CD4-positive, CD25-positive, alpha-beta regulatory T cell (primary cell): ENCODE measurements around the gene NMU. TPM values are rescaled to one million over a fixed set of nuclear protein-coding genes. Genes with fewer than 3 reads are reported as not detected.
A peak's percentile ranks its signal among the peaks of the same experiment; 100 is the strongest.
"Not testable (repeated sequence)": the region's sequence is repeated elsewhere in the genome, so short reads cannot be mapped to it uniquely, and the experiment has no call there.

Source experiments
- ATAC-seq, 2 donors: fragments of 150-1000 bp; cut with Tn5 transposase; one replicate each; pipeline ENCODE4 v1.10.0; 2021; ENCODE audit warnings: low read depth in 2 of 2, moderate number of reproducible peaks in 2 of 2, moderate library complexity in 1 of 2
- DNase-seq, 3 donors: peaks; one replicate each; pipeline versions ENCODE4 v3.0.0 to v3.0.0-alpha.2; 2012 to 2022; ENCODE audit warnings: mixed read lengths in 1 of 3
- H3K27ac ChIP-seq: one replicate; pipeline ENCODE4 v1.7.0; 2013; ENCODE audit warnings: mild to moderate bottlenecking, low read length; ENCODE audit not compliant: insufficient read depth, poor library complexity, severe bottlenecking
- H3K27me3 ChIP-seq: one replicate; pipeline ENCODE4 v1.7.0; 2013; ENCODE audit warnings: low read length; ENCODE audit not compliant: control insufficient read depth, insufficient read depth
- H3K36me3 ChIP-seq: one replicate; pipeline ENCODE4 v1.7.0; 2013; ENCODE audit warnings: mild to moderate bottlenecking, low read length, moderate library complexity; ENCODE audit not compliant: control insufficient read depth, insufficient read depth
- H3K4me1 ChIP-seq: 2 replicates; pipeline ENCODE4 v1.7.0; 2013; ENCODE audit warnings: mild to moderate bottlenecking, low read length; ENCODE audit not compliant: insufficient read depth, control insufficient read depth, poor library complexity, severe bottlenecking
- H3K4me3 ChIP-seq: one replicate; pipeline ENCODE4 v1.7.0; 2013; ENCODE audit warnings: low read depth, mild to moderate bottlenecking, low read length, moderate library complexity
- H3K9me3 ChIP-seq, 2 experiments: 1 replicate in 1 of 2; 2 replicates in 1 of 2; pipeline ENCODE4 v1.7.0; 2013; ENCODE audit warnings: low read length in 2 of 2, mild to moderate bottlenecking in 1 of 2, moderate library complexity in 1 of 2; ENCODE audit not compliant: control insufficient read depth in 2 of 2
- H3K27ac Mint-ChIP-seq, 3 donors: one replicate each; pipeline ENCODE4 v1.8.0; 2020 to 2022; ENCODE audit warnings: mild to moderate bottlenecking in 3 of 3, mixed read lengths in 3 of 3, moderate library complexity in 2 of 3
- H3K27me3 Mint-ChIP-seq: one replicate; pipeline ENCODE4 v1.8.0; 2022; ENCODE audit warnings: mild to moderate bottlenecking, mixed read lengths
- H3K36me3 Mint-ChIP-seq: one replicate; pipeline ENCODE4 v1.8.0; 2020; ENCODE audit warnings: mixed read lengths
- H3K4me1 Mint-ChIP-seq, 4 donors: one replicate each; pipeline ENCODE4 v1.8.0; 2020 to 2022; ENCODE audit warnings: mixed read lengths in 4 of 4, mild to moderate bottlenecking in 1 of 4
- H3K4me3 Mint-ChIP-seq, 4 donors: one replicate each; pipeline ENCODE4 v1.8.0; 2020 to 2022; ENCODE audit warnings: mild to moderate bottlenecking in 4 of 4, mixed read lengths in 4 of 4, moderate library complexity in 3 of 4
- H3K9me3 Mint-ChIP-seq, 7 donors: one replicate each; pipeline ENCODE4 v1.8.0; 2020 to 2022; ENCODE audit warnings: mixed read lengths in 7 of 7, mild to moderate bottlenecking in 3 of 7, moderate library complexity in 2 of 7
- polyA plus RNA-seq, 4 donors: library from polyadenylated mRNA; unstranded; fragments of 300-500 nt; fragmentation: Illumina TruSeq; gene quantifications; one replicate each; pipeline ENCODE4 v1.2.3, GENCODE V29; 2021
- total RNA-seq: library from RNA; stranded (reverse); gene quantifications from one replicate; pipeline ENCODE4 v1.2.3, GENCODE V29; 2022

NMU gene
- total and polyA plus RNA-seq, 5 donors from 2014 or later, result 0.88 TPM; not detected in 4

- H3K27me3 Mint-ChIP-seq, result no peaks in the 10 kb centered on the region
- no peak for ATAC-seq
- H3K4me3 ChIP-seq, result no peak overlapping the region
- peak in 1 of 3 donors; percentile 47 for DNase-seq
- H3K27ac ChIP-seq, result no peak overlapping the region
- no peaks in the 10 kb centered on the region for H3K4me1 ChIP-seq
- H3K27me3 ChIP-seq, result no peaks in the 10 kb centered on the region
- no peak overlapping the region for H3K4me3 Mint-ChIP-seq
- H3K36me3 Mint-ChIP-seq, result no peaks in the 10 kb centered on the region
- H3K9me3 Mint-ChIP-seq, result no peaks in the 10 kb centered on the region
- H3K27ac Mint-ChIP-seq, result peak overlapping the region in 1 of 3 donors; percentile 11
- no peaks in the 10 kb centered on the region for H3K36me3 ChIP-seq
- H3K4me1 Mint-ChIP-seq, result peaks cover 0 to 3% (median 0%) of the 10 kb centered on the region in 4 donors
- no peaks in the 10 kb centered on the region for H3K9me3 ChIP-seq
Measured at GRCh38 chr4:55609393-55609866, 26.7 kb downstream of the NMU start.

GRCh38 chr4:55608591-55608990 lies 27.5 kb downstream of the NMU start:
- no peak overlapping the region for H3K27ac ChIP-seq
- ATAC-seq (no peak), DNase-seq (no peak)
- no peaks in the 10 kb centered on the region for H3K4me1 ChIP-seq
- Mint-ChIP-seq H3K27ac (no peak overlapping the region), H3K36me3 (no peaks in the 10 kb centered on the region), H3K9me3 (no peaks in the 10 kb centered on the region), H3K4me3 (no peak overlapping the region), H3K27me3 (no peaks in the 10 kb centered on the region), H3K4me1 (peaks cover 0 to 3% (median 0%) of the 10 kb centered on the region in 4 donors)
- H3K27me3 ChIP-seq, result no peaks in the 10 kb centered on the region
- H3K4me3 ChIP-seq, result no peak overlapping the region
- no peaks in the 10 kb centered on the region for H3K9me3 ChIP-seq
- no peaks in the 10 kb centered on the region for H3K36me3 ChIP-seq

GRCh38 chr4:55604996-55605395 lies 31.1 kb downstream of the NMU start:
- no peak overlapping the region for H3K4me3 Mint-ChIP-seq
- H3K27ac Mint-ChIP-seq, result no peak overlapping the region
- DNase-seq, result no peak

GRCh38 chr4:55600640-55601039 lies 35.5 kb downstream of the NMU start:
- Histone ChIP-seq H3K4me1 (no peaks in the 10 kb centered on the region), H3K9me3 (no peaks in the 10 kb centered on the region)
- no peak for DNase-seq

More at GRCh38 chr4:55604996-55605395, 31.1 kb downstream of the NMU start:
- ATAC-seq, result no peak
- Histone ChIP-seq H3K4me3 (no peak overlapping the region), H3K27me3 (no peaks in the 10 kb centered on the region), H3K9me3 (no peaks in the 10 kb centered on the region), H3K36me3 (no peaks in the 10 kb centered on the region), H3K4me1 (no peaks in the 10 kb centered on the region), H3K27ac (no peak overlapping the region)
- peaks cover 0 to 3% (median 0%) of the 10 kb centered on the region in 4 donors for H3K4me1 Mint-ChIP-seq
- no peaks in the 10 kb centered on the region for H3K36me3 Mint-ChIP-seq
- H3K27me3 Mint-ChIP-seq, result peaks cover 7% of the 10 kb centered on the region
- H3K9me3 Mint-ChIP-seq, result no peaks in the 10 kb centered on the region

GRCh38 chr4:55598641-55599040 lies 37.5 kb downstream of the NMU start:
- H3K4me1 ChIP-seq, result no peaks in the 10 kb centered on the region
- no peak for ATAC-seq
- no peak overlapping the region for H3K4me3 Mint-ChIP-seq
- no peaks in the 10 kb centered on the region for H3K36me3 ChIP-seq
- peaks cover 31% of the 10 kb centered on the region for H3K27me3 Mint-ChIP-seq
- H3K27ac ChIP-seq, result no peak overlapping the region
- H3K9me3 Mint-ChIP-seq, result peaks cover 0 to 2% (median 0%) of the 10 kb centered on the region in 7 donors
- no peak overlapping the region for H3K4me3 ChIP-seq
- H3K9me3 ChIP-seq, result no peaks in the 10 kb centered on the region
- no peak overlapping the region for H3K27ac Mint-ChIP-seq
- DNase-seq, result no peak
- H3K4me1 Mint-ChIP-seq, result no peaks in the 10 kb centered on the region
- H3K27me3 ChIP-seq, result no peaks in the 10 kb centered on the region
- H3K36me3 Mint-ChIP-seq, result no peaks in the 10 kb centered on the region

More at GRCh38 chr4:55600640-55601039, 35.5 kb downstream of the NMU start:
- H3K36me3 Mint-ChIP-seq, result no peaks in the 10 kb centered on the region
- Histone ChIP-seq H3K36me3 (no peaks in the 10 kb centered on the region), H3K27ac (no peak overlapping the region), H3K27me3 (no peaks in the 10 kb centered on the region), H3K4me3 (no peak overlapping the region)
- no peak for ATAC-seq
- H3K4me1 Mint-ChIP-seq, result no peaks in the 10 kb centered on the region
- H3K27me3 Mint-ChIP-seq, result peaks cover 24% of the 10 kb centered on the region
- H3K9me3 Mint-ChIP-seq, result peaks cover 0 to 2% (median 0%) of the 10 kb centered on the region in 7 donors
- H3K4me3 Mint-ChIP-seq, result no peak overlapping the region
- H3K27ac Mint-ChIP-seq, result no peak overlapping the region

- Histone ChIP-seq H3K4me1 (no peaks in the 10 kb centered on the region), H3K27me3 (no peaks in the 10 kb centered on the region), H3K9me3 (no peaks in the 10 kb centered on the region), H3K36me3 (no peaks in the 10 kb centered on the region), H3K4me3 (no peak within 1 kb of the TSS), H3K27ac (no peak within 1 kb of the TSS)
- DNase-seq (no peak), ATAC-seq (no peak)
- Mint-ChIP-seq H3K9me3 (peaks cover 0 to 6% (median 2%) of the 10 kb centered on the region in 7 donors), H3K4me3 (no peak within 1 kb of the TSS), H3K27me3 (peaks cover 28% of the 10 kb centered on the region), H3K27ac (no peak within 1 kb of the TSS), H3K36me3 (no peaks in the 10 kb centered on the region), H3K4me1 (no peaks in the 10 kb centered on the region)
Measured at GRCh38 chr4:55592014-55592413, 44.1 kb downstream of the NMU start, which contains the start of gene PDCL2. PDCL2 (minus strand) TSS chr4:55592245; CDS start chr4:55592109, 136 bp downstream.

GRCh38 chr4:55588160-55588559 lies 47.9 kb downstream of the NMU start:
- Histone ChIP-seq H3K4me1 (no peaks in the 10 kb centered on the region), H3K9me3 (no peaks in the 10 kb centered on the region), H3K27me3 (no peaks in the 10 kb centered on the region), H3K36me3 (no peaks in the 10 kb centered on the region), H3K4me3 (no peak overlapping the region), H3K27ac (no peak overlapping the region)
- Mint-ChIP-seq H3K4me3 (no peak overlapping the region), H3K36me3 (no peaks in the 10 kb centered on the region), H3K9me3 (peaks cover 0 to 12% (median 4%) of the 10 kb centered on the region in 7 donors), H3K4me1 (no peaks in the 10 kb centered on the region), H3K27me3 (peaks cover 26% of the 10 kb centered on the region), H3K27ac (no peak overlapping the region)
- DNase-seq (no peak), ATAC-seq (no peak)

- H3K4me3 Mint-ChIP-seq, H3K4me1 ChIP-seq, H3K27ac ChIP-seq, H3K36me3 Mint-ChIP-seq, H3K4me3 ChIP-seq, ATAC-seq, H3K36me3 ChIP-seq, H3K4me1 Mint-ChIP-seq, DNase-seq, H3K9me3 ChIP-seq, H3K27ac Mint-ChIP-seq, H3K9me3 Mint-ChIP-seq, H3K27me3 ChIP-seq: not testable (repeated sequence)
- H3K27me3 Mint-ChIP-seq, result peaks cover 16% of the 10 kb centered on the region
Measured at GRCh38 chr4:55582773-55583172, 53.3 kb downstream of the NMU start.
